ENCODE measurements around the gene GCC2. TPM values are rescaled to one million over a fixed set of nuclear protein-coding genes. Genes with fewer than 3 reads are reported as not detected.

The GCC2 gene, protein sequence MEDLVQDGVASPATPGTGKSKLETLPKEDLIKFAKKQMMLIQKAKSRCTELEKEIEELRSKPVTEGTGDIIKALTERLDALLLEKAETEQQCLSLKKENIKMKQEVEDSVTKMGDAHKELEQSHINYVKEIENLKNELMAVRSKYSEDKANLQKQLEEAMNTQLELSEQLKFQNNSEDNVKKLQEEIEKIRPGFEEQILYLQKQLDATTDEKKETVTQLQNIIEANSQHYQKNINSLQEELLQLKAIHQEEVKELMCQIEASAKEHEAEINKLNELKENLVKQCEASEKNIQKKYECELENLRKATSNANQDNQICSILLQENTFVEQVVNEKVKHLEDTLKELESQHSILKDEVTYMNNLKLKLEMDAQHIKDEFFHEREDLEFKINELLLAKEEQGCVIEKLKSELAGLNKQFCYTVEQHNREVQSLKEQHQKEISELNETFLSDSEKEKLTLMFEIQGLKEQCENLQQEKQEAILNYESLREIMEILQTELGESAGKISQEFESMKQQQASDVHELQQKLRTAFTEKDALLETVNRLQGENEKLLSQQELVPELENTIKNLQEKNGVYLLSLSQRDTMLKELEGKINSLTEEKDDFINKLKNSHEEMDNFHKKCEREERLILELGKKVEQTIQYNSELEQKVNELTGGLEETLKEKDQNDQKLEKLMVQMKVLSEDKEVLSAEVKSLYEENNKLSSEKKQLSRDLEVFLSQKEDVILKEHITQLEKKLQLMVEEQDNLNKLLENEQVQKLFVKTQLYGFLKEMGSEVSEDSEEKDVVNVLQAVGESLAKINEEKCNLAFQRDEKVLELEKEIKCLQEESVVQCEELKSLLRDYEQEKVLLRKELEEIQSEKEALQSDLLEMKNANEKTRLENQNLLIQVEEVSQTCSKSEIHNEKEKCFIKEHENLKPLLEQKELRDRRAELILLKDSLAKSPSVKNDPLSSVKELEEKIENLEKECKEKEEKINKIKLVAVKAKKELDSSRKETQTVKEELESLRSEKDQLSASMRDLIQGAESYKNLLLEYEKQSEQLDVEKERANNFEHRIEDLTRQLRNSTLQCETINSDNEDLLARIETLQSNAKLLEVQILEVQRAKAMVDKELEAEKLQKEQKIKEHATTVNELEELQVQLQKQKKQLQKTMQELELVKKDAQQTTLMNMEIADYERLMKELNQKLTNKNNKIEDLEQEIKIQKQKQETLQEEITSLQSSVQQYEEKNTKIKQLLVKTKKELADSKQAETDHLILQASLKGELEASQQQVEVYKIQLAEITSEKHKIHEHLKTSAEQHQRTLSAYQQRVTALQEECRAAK (N-terminal part only)
- total RNA-seq (2012; rRNA removed): 17.3 and 22.3 TPM in 2 replicates

- H3K36me3 ChIP-seq (ENCODE audit: insufficient read depth, low read length): peaks cover 7% of the 10 kb centered on the region
- no peaks in the 10 kb centered on the region for H3K27me3 ChIP-seq (ENCODE audit: control insufficient read depth, insufficient read depth, low read length)
- H3K4me3 ChIP-seq (ENCODE audit: low read length): peak within 1 kb of the TSS; percentile 90
- H3K4me2 ChIP-seq (ENCODE audit: low read length): peak within 1 kb of the TSS; percentile 89
- H3K9me3 ChIP-seq (replicated peaks; ENCODE audit: low read length): no peaks in the 10 kb centered on the region
- H3K4me1 ChIP-seq (ENCODE audit: control insufficient read depth, insufficient read depth, low read length): peaks cover 11% of the 10 kb centered on the region
- H3K9ac ChIP-seq (ENCODE audit: low read depth, low read length): peak within 1 kb of the TSS; percentile 94
Observed at GRCh38 chr2:108448678-108449409, at the start of gene GCC2. GCC2 (plus strand) TSS chr2:108449206; CDS start chr2:108449275, 69 bp downstream.

GRCh38 chr2:108399479-108399878, 49.5 kb upstream of the GCC2 start:
- H3K9me3 ChIP-seq (replicated peaks; ENCODE audit: low read length): peaks cover 9% of the 10 kb centered on the region
- H3K4me3 ChIP-seq (ENCODE audit: low read length): no peak overlapping the region
- H3K4me1 ChIP-seq (ENCODE audit: control insufficient read depth, insufficient read depth, low read length): no peaks in the 10 kb centered on the region
- H3K27me3 ChIP-seq (ENCODE audit: control insufficient read depth, insufficient read depth, low read length): no peaks in the 10 kb centered on the region
- H3K36me3 ChIP-seq (ENCODE audit: insufficient read depth, low read length): no peaks in the 10 kb centered on the region
- H3K4me2 ChIP-seq (ENCODE audit: low read length): no peak overlapping the region
- no peak overlapping the region for H3K9ac ChIP-seq (ENCODE audit: low read depth, low read length)

- peaks cover 12% of the 10 kb centered on the region for H3K9me3 ChIP-seq (replicated peaks; ENCODE audit: low read length)
- H3K9ac ChIP-seq (ENCODE audit: low read depth, low read length): no peak overlapping the region
- no peaks in the 10 kb centered on the region for H3K36me3 ChIP-seq (ENCODE audit: insufficient read depth, low read length)
- H3K4me2 ChIP-seq (ENCODE audit: low read length): no peak overlapping the region
- no peaks in the 10 kb centered on the region for H3K4me1 ChIP-seq (ENCODE audit: control insufficient read depth, insufficient read depth, low read length)
- no peak overlapping the region for H3K4me3 ChIP-seq (ENCODE audit: low read length)
- no peaks in the 10 kb centered on the region for H3K27me3 ChIP-seq (ENCODE audit: control insufficient read depth, insufficient read depth, low read length)
Observed at GRCh38 chr2:108401800-108402199, 47.2 kb upstream of the GCC2 start.

- Histone ChIP-seq H3K4me1 (ENCODE audit: control insufficient read depth, insufficient read depth, low read length) (no peaks in the 10 kb centered on the region), H3K36me3 (ENCODE audit: insufficient read depth, low read length) (no peaks in the 10 kb centered on the region), H3K4me3 (ENCODE audit: low read length) (no peak overlapping the region), H3K9me3 (replicated peaks; ENCODE audit: low read length) (peaks cover 12% of the 10 kb centered on the region), H3K9ac (ENCODE audit: low read depth, low read length) (no peak overlapping the region), H3K4me2 (ENCODE audit: low read length) (no peak overlapping the region), H3K27me3 (ENCODE audit: control insufficient read depth, insufficient read depth, low read length) (no peaks in the 10 kb centered on the region)
Observed at GRCh38 chr2:108403494-108403893, 45.5 kb upstream of the GCC2 start.

GRCh38 chr2:108404784-108405397, 44.1 kb upstream of the GCC2 start:
- H3K36me3 ChIP-seq (ENCODE audit: insufficient read depth, low read length): no peaks in the 10 kb centered on the region
- H3K9ac ChIP-seq (ENCODE audit: low read depth, low read length): no peak overlapping the region
- H3K4me1 ChIP-seq (ENCODE audit: control insufficient read depth, insufficient read depth, low read length): no peaks in the 10 kb centered on the region
- no peak overlapping the region for H3K4me2 ChIP-seq (ENCODE audit: low read length)
- H3K4me3 ChIP-seq (ENCODE audit: low read length): no peak overlapping the region
- no peaks in the 10 kb centered on the region for H3K27me3 ChIP-seq (ENCODE audit: control insufficient read depth, insufficient read depth, low read length)
- H3K9me3 ChIP-seq (replicated peaks; ENCODE audit: low read length): peaks cover 3% of the 10 kb centered on the region

GRCh38 chr2:108407864-108408729, 40.9 kb upstream of the GCC2 start:
- no peak overlapping the region for H3K9ac ChIP-seq (ENCODE audit: low read depth, low read length)
- peaks cover 1% of the 10 kb centered on the region for H3K4me1 ChIP-seq (ENCODE audit: control insufficient read depth, insufficient read depth, low read length)
- H3K4me3 ChIP-seq (ENCODE audit: low read length): no peak overlapping the region
- no peaks in the 10 kb centered on the region for H3K36me3 ChIP-seq (ENCODE audit: insufficient read depth, low read length)
- no peaks in the 10 kb centered on the region for H3K27me3 ChIP-seq (ENCODE audit: control insufficient read depth, insufficient read depth, low read length)
- H3K4me2 ChIP-seq (ENCODE audit: low read length): no peak overlapping the region
- peaks cover 3% of the 10 kb centered on the region for H3K9me3 ChIP-seq (replicated peaks; ENCODE audit: low read length)

- Histone ChIP-seq H3K4me2 (ENCODE audit: low read length) (no peak overlapping the region), H3K4me1 (ENCODE audit: control insufficient read depth, insufficient read depth, low read length) (peaks cover 7% of the 10 kb centered on the region), H3K36me3 (ENCODE audit: insufficient read depth, low read length) (no peaks in the 10 kb centered on the region), H3K9me3 (replicated peaks; ENCODE audit: low read length) (peaks cover 3% of the 10 kb centered on the region), H3K27me3 (ENCODE audit: control insufficient read depth, insufficient read depth, low read length) (no peaks in the 10 kb centered on the region), H3K9ac (ENCODE audit: low read depth, low read length) (no peak overlapping the region), H3K4me3 (ENCODE audit: low read length) (no peak overlapping the region)
Observed at GRCh38 chr2:108409768-108410167, 39.2 kb upstream of the GCC2 start.

- Histone ChIP-seq H3K27me3 (ENCODE audit: control insufficient read depth, insufficient read depth, low read length) (no peaks in the 10 kb centered on the region), H3K4me3 (ENCODE audit: low read length) (no peak overlapping the region), H3K4me1 (ENCODE audit: control insufficient read depth, insufficient read depth, low read length) (peaks cover 7% of the 10 kb centered on the region), H3K9me3 (replicated peaks; ENCODE audit: low read length) (no peaks in the 10 kb centered on the region), H3K36me3 (ENCODE audit: insufficient read depth, low read length) (no peaks in the 10 kb centered on the region), H3K4me2 (ENCODE audit: low read length) (peak overlapping the region; percentile 38), H3K9ac (ENCODE audit: low read depth, low read length) (no peak overlapping the region)
Observed at GRCh38 chr2:108412995-108413710, 35.9 kb upstream of the GCC2 start.

DNA sequence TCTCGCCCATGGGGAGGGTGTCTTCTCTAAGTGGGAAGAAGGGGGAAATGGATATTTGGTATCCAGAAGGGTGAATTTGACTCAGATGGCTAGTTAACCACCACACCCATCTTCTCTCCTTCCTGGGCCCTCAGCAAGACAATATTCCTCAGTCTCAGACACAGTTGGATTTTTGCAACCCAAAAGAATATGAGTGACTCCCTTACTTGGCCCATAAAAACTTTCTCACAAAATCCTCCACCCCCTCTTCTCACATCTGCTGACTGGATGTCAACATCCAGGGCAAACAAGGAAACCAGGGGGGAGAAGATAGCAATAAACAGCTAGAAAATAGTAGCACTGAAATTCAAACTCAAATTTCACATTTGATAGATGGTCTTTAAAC, 35.3 kb upstream of the GCC2 start:
- H3K4me2 ChIP-seq (ENCODE audit: low read length): peak overlapping the region; percentile 38
- no peaks in the 10 kb centered on the region for H3K36me3 ChIP-seq (ENCODE audit: insufficient read depth, low read length)
- no peaks in the 10 kb centered on the region for H3K27me3 ChIP-seq (ENCODE audit: control insufficient read depth, insufficient read depth, low read length)
- H3K4me1 ChIP-seq (ENCODE audit: control insufficient read depth, insufficient read depth, low read length): peaks cover 7% of the 10 kb centered on the region
- H3K9ac ChIP-seq (ENCODE audit: low read depth, low read length): no peak overlapping the region
- H3K4me3 ChIP-seq (ENCODE audit: low read length): no peak overlapping the region
- no peaks in the 10 kb centered on the region for H3K9me3 ChIP-seq (replicated peaks; ENCODE audit: low read length)

All from skeletal muscle satellite cell (primary cell).